Fibroblast of lung (primary cell): ENCODE results near the gene RGS7. TPM values are rescaled to one million over a fixed set of nuclear protein-coding genes. Genes with fewer than 3 reads are reported as not detected.
A peak's percentile ranks its signal among the peaks of the same experiment; 100 is the strongest.

Source experiments
- DNase-seq, 2 donors: peaks; one replicate each; pipeline versions ENCODE4 v3.0.0 to v3.0.0-alpha.2; 2010; ENCODE audit warnings: low read depth in 2 of 2
- H2AFZ ChIP-seq: 2 replicates; pipeline ENCODE4 v1.5.1; 2012; ENCODE audit warnings: low read length, control low read depth, inconsistent platforms
- H3K27ac ChIP-seq: 2 replicates; pipeline ENCODE4 v1.5.1; 2011; ENCODE audit warnings: low read length, control low read depth; ENCODE audit not compliant: insufficient read depth
- H3K27me3 ChIP-seq: 2 replicates; pipeline ENCODE4 v1.5.1; 2011; ENCODE audit warnings: mild to moderate bottlenecking, low read length; ENCODE audit not compliant: control insufficient read depth, insufficient read depth
- H3K36me3 ChIP-seq: 2 replicates; pipeline ENCODE4 v1.5.1; 2011; ENCODE audit warnings: low read length; ENCODE audit not compliant: control insufficient read depth, insufficient read depth
- H3K4me1 ChIP-seq: 2 replicates; pipeline ENCODE4 v1.5.1; 2011; ENCODE audit warnings: low read length; ENCODE audit not compliant: control insufficient read depth, insufficient read depth; ENCODE audit errors: extremely low read depth
- H3K4me2 ChIP-seq: 2 replicates; pipeline ENCODE4 v1.5.1; 2011; ENCODE audit warnings: low read length, control low read depth; ENCODE audit not compliant: insufficient read depth; ENCODE audit errors: extremely low read depth
- H3K4me3 ChIP-seq, 4 experiments: fragments of 200-600 bp in 1 of 4; sonication (generic) in 1 of 4; replicated peaks in 1 of 4; 2 replicates each; pipeline ENCODE4 v1.5.1; 2011 to 2016; ENCODE audit warnings: low read length in 4 of 4, low read depth in 3 of 4, mild to moderate bottlenecking in 3 of 4, control low read depth in 2 of 4, inconsistent platforms in 1 of 4, mixed read lengths in 1 of 4; ENCODE audit not compliant: insufficient read depth in 1 of 4; ENCODE audit errors: control extremely low read depth in 1 of 4
- H3K79me2 ChIP-seq: 2 replicates; pipeline ENCODE4 v1.5.1; 2012; ENCODE audit warnings: mild to moderate bottlenecking, low read length, inconsistent platforms; ENCODE audit not compliant: control insufficient read depth, insufficient read depth
- H3K9ac ChIP-seq: 2 replicates; pipeline ENCODE4 v1.5.1; 2011; ENCODE audit warnings: mild to moderate bottlenecking, low read length, control low read depth; ENCODE audit not compliant: insufficient read depth
- H3K9me3 ChIP-seq: 2 replicates; pipeline ENCODE4 v1.5.1; 2012; ENCODE audit warnings: low read depth, low read length; ENCODE audit not compliant: control insufficient read depth, insufficient read depth
- H4K20me1 ChIP-seq: 2 replicates; pipeline ENCODE4 v1.5.1; 2011; ENCODE audit warnings: low read length; ENCODE audit not compliant: control insufficient read depth, insufficient read depth; ENCODE audit errors: extremely low read depth
- CTCF ChIP-seq, 2 donors: IDR thresholded peaks in 1 of 2; conservative IDR thresholded peaks in 1 of 2; 1 replicate in 1 of 2; 2 replicates in 1 of 2; pipeline ENCODE4 v1.5.1; 2011 to 2012; ENCODE audit warnings: low read length in 2 of 2, control low read depth in 1 of 2, inconsistent platforms in 1 of 2, low read depth in 1 of 2, mild to moderate bottlenecking in 1 of 2
- EZH2 ChIP-seq: IDR thresholded peaks from 2 replicates; pipeline ENCODE4 v1.5.1; 2012; ENCODE audit warnings: low read length, control low read depth, mild to moderate bottlenecking; ENCODE audit errors: missing control alignments
- polyA plus RNA-seq, 2 donors: library from polyadenylated mRNA; depleted of rRNA in 1 of 2; stranded (reverse) in 1 of 2; unstranded in 1 of 2; fragments of >200 nt; gene quantifications; 2 replicates each; pipeline ENCODE4 v1.2.1, GENCODE V29; 2011 to 2012; ENCODE audit warnings: missing spikeins in 1 of 2
- total RNA-seq: library from RNA; depleted of rRNA; stranded (reverse); fragments of >200 nt; gene quantifications from 2 replicates; pipeline ENCODE4 v1.2.1, GENCODE V29; 2014

RGS7 gene
- total and polyA plus RNA-seq, 2 donors (not counting 1 experiment from before 2014, with no cell fraction given) = 3.6 to 4.2 TPM

GRCh38 chr1:241217516-241217915, 139.5 kb downstream of the RGS7 start:
- H2AFZ ChIP-seq = no peak overlapping the region
- DNase-seq = no peak
- no peaks in the 10 kb centered on the region for H3K79me2 ChIP-seq
- no peak overlapping the region for H3K4me2 ChIP-seq
- H3K4me3 ChIP-seq = no peak overlapping the region
- no peaks in the 10 kb centered on the region for H3K36me3 ChIP-seq
- no peaks in the 10 kb centered on the region for H4K20me1 ChIP-seq
- H3K27ac ChIP-seq = no peak overlapping the region
- no peaks in the 10 kb centered on the region for H3K9me3 ChIP-seq
- H3K4me1 ChIP-seq = no peaks in the 10 kb centered on the region
- no peaks in the 10 kb centered on the region for H3K27me3 ChIP-seq
- TF ChIP-seq EZH2 = no peak
- TF ChIP-seq CTCF (conservative IDR thresholded peaks at IDR 0.05 in 1 of 2, IDR thresholded peaks at IDR 0.05 in 1 of 2; ENCODE audit: low read depth in 1 of 2, low read length in 2 of 2) = no peak
- no peak overlapping the region for H3K9ac ChIP-seq

DNA sequence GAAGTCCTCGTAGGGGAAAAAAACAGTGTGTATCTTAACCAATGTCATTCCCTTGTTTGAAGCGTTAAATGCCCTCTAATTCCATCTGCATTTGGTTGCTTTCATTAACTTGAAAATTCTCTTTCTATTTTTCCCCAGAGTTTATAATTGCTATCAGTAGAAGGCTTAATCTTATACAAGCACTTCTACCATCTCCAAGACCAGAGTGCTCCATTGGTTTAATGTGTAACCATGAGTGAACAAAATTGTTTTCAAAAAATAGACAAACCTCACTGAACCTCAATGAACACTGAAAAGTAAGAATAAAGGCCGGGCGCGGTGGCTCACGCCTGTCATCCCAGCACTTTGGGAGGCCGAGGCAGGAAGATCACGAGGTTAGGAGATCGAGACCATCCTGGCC, 141.3 kb downstream of the RGS7 start:
- Histone ChIP-seq H3K36me3 (no peaks in the 10 kb centered on the region), H3K27me3 (no peaks in the 10 kb centered on the region), H4K20me1 (no peaks in the 10 kb centered on the region), H3K9me3 (no peaks in the 10 kb centered on the region), H3K79me2 (no peaks in the 10 kb centered on the region), H3K27ac (no peak overlapping the region), H3K4me2 (no peak overlapping the region), H2AFZ (no peak overlapping the region), H3K4me1 (no peaks in the 10 kb centered on the region), H3K4me3 (no peak overlapping the region), H3K9ac (no peak overlapping the region)
- TF ChIP-seq EZH2 (no peak), CTCF (conservative IDR thresholded peaks at IDR 0.05 in 1 of 2, IDR thresholded peaks at IDR 0.05 in 1 of 2; ENCODE audit: low read depth in 1 of 2, low read length in 2 of 2) (no peak)
- DNase-seq = no peak

DNA sequence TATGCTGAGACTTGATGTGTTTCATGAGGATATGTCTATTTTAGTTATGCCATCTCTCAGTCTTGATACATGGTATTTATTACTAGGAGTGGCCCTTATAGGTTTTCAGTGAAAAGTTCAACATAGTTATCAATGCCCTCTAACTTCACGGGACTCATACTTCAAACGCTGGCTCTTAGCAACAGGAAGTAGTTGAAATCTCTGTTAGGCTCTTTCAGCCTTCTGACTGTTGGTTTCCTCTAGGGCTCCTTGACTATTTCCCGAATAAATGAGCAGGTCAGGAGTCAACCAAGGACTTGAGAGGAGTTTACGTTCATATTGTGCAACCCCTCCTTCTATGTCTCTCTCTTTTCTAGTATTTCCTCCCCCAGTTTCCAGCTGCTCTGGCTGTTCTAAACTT, 141.8 kb downstream of the RGS7 start:
- H3K9ac ChIP-seq = no peak overlapping the region
- no peaks in the 10 kb centered on the region for H3K36me3 ChIP-seq
- no peak overlapping the region for H2AFZ ChIP-seq
- H3K4me2 ChIP-seq = no peak overlapping the region
- no peaks in the 10 kb centered on the region for H3K79me2 ChIP-seq
- H3K27ac ChIP-seq = no peak overlapping the region
- H3K4me1 ChIP-seq = no peaks in the 10 kb centered on the region
- TF ChIP-seq CTCF (conservative IDR thresholded peaks at IDR 0.05 in 1 of 2, IDR thresholded peaks at IDR 0.05 in 1 of 2; ENCODE audit: low read depth in 1 of 2, low read length in 2 of 2) (no peak), EZH2 (no peak)
- no peak overlapping the region for H3K4me3 ChIP-seq
- DNase-seq = peak in 1 of 2 donors; percentile 42
- H3K9me3 ChIP-seq = no peaks in the 10 kb centered on the region
- no peaks in the 10 kb centered on the region for H4K20me1 ChIP-seq
- H3K27me3 ChIP-seq = no peaks in the 10 kb centered on the region
